Astrocyte (in vitro differentiated cells and primary cell): ENCODE data around the gene TAGLN2. TPM values are rescaled to one million over a fixed set of nuclear protein-coding genes. Genes with fewer than 3 reads are reported as not detected.

Experiments
- DNase-seq: peaks from one replicate; pipeline ENCODE4 v3.0.0-alpha.2; 2010; ENCODE audit warnings: low read depth
- FAIRE-seq: peaks from 2 replicates; lab custom pipeline; 2011; peaks lifted over from hg19 to GRCh38; lab: Jason Lieb, UNC
- H2AFZ ChIP-seq: 2 replicates; pipeline ENCODE4 v1.6.0; 2012; ENCODE audit warnings: low read depth, low read length, inconsistent platforms
- H3K27ac ChIP-seq: 2 replicates; pipeline ENCODE4 v1.5.1; 2011; ENCODE audit warnings: low read depth, low read length, inconsistent platforms
- H3K27me3 ChIP-seq: 2 replicates; pipeline ENCODE4 v1.6.0; 2011; ENCODE audit warnings: low read length, inconsistent platforms; ENCODE audit not compliant: insufficient read depth
- H3K36me3 ChIP-seq: 2 replicates; pipeline ENCODE4 v1.5.1; 2011; ENCODE audit warnings: low read length, inconsistent platforms; ENCODE audit not compliant: insufficient read depth
- H3K4me1 ChIP-seq: 2 replicates; pipeline ENCODE4 v1.5.1; 2011; ENCODE audit warnings: low read length, inconsistent platforms; ENCODE audit not compliant: insufficient read depth
- H3K4me2 ChIP-seq: 2 replicates; pipeline ENCODE4 v1.6.0; 2012; ENCODE audit warnings: low read length, inconsistent platforms
- H3K4me3 ChIP-seq: 2 replicates; pipeline ENCODE4 v1.5.1; 2011; ENCODE audit warnings: low read depth, mild to moderate bottlenecking, low read length, inconsistent platforms; ENCODE audit not compliant: insufficient read depth
- H3K79me2 ChIP-seq: 2 replicates; pipeline ENCODE4 v1.6.0; 2012; ENCODE audit warnings: mild to moderate bottlenecking, low read length, inconsistent platforms; ENCODE audit not compliant: insufficient read depth
- H3K9ac ChIP-seq: 2 replicates; pipeline ENCODE4 v1.6.0; 2012; ENCODE audit warnings: mild to moderate bottlenecking, low read length, inconsistent platforms
- H3K9me3 ChIP-seq: 2 replicates; pipeline ENCODE4 v1.5.1; 2012; ENCODE audit warnings: low read depth, mild to moderate bottlenecking, low read length, inconsistent platforms; ENCODE audit not compliant: insufficient read depth
- H4K20me1 ChIP-seq: 2 replicates; pipeline ENCODE4 v1.6.0; 2012; ENCODE audit warnings: low read length, inconsistent platforms; ENCODE audit not compliant: insufficient read depth
- H3K27ac Mint-ChIP-seq: one replicate; pipeline ENCODE4 v1.8.0; 2021; ENCODE audit warnings: mild to moderate bottlenecking, mixed read lengths; ENCODE audit not compliant: unreplicated experiment
- H3K27me3 Mint-ChIP-seq: one replicate; pipeline ENCODE4 v1.8.0; 2021; ENCODE audit warnings: low read depth, mixed read lengths; ENCODE audit not compliant: unreplicated experiment
- H3K36me3 Mint-ChIP-seq: one replicate; pipeline ENCODE4 v1.8.0; 2021; ENCODE audit warnings: low read depth, mixed read lengths; ENCODE audit not compliant: unreplicated experiment
- H3K4me1 Mint-ChIP-seq: one replicate; pipeline ENCODE4 v1.8.0; 2021; ENCODE audit warnings: low read depth, mixed read lengths; ENCODE audit not compliant: unreplicated experiment
- H3K4me3 Mint-ChIP-seq: one replicate; pipeline ENCODE4 v1.8.0; 2021; ENCODE audit warnings: mild to moderate bottlenecking, moderate library complexity, mixed read lengths; ENCODE audit not compliant: unreplicated experiment
- H3K9me3 Mint-ChIP-seq: one replicate; pipeline ENCODE4 v1.8.0; 2021; ENCODE audit warnings: mild to moderate bottlenecking, mixed read lengths; ENCODE audit not compliant: unreplicated experiment
- EZH2 ChIP-seq: IDR thresholded peaks from 2 replicates; pipeline ENCODE4 v1.6.1; 2012; ENCODE audit warnings: mild to moderate bottlenecking, low read length, inconsistent platforms; ENCODE audit not compliant: insufficient read depth
- total RNA-seq: library from RNA; stranded (reverse); gene quantifications from 2 replicates; pipeline ENCODE4 v1.2.1, GENCODE V29; 2021
- TF ChIP-seq, protein P1 (sequence below): IDR thresholded peaks from 2 replicates; pipeline ENCODE4 v1.5.1; 2011; ENCODE audit warnings: low read depth, mild to moderate bottlenecking, inconsistent platforms, low read length, moderate library complexity; ENCODE audit not compliant: insufficient read depth

The TAGLN2 gene
- total RNA-seq, 1 donor from 2014 or later, result 688 TPM

DNA sequence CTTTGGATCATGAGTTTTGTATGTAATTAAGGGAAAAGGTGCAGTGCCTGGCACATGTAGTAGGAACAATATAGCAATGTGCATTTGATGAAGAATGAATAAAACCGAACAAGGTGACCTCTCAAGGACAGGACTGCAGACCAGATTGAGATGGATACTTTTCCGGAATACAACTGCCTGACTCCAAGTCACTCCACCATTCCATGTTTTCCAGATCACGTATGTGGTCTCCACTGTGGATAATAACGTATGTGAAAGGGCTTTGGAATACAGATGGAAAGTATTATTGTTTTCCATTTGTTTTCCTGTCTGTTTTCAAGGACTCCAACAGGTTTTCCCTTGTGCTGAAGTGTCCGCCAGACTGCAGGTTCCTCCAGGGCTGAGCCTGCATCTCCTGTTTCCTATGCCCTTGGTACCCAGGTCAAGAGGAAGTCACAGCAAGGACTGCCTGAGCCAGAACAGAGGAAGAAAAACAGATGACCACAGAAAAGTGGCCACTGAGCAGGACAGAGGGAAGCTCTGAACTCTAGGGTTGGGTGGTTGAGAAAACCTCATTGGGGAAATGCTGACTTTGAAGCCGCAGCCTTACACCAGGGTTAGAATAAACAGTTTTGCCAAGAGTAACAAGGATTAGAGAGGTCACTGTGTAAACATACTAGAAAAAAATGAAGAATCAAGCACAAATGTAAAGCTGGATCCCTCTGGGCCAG lies 29.3 kb downstream of the TAGLN2 start:
- peaks cover 14% of the 10 kb centered on the region for H3K4me1 ChIP-seq
- no peak for TF ChIP-seq EZH2
- TF ChIP-seq, protein P1, sequence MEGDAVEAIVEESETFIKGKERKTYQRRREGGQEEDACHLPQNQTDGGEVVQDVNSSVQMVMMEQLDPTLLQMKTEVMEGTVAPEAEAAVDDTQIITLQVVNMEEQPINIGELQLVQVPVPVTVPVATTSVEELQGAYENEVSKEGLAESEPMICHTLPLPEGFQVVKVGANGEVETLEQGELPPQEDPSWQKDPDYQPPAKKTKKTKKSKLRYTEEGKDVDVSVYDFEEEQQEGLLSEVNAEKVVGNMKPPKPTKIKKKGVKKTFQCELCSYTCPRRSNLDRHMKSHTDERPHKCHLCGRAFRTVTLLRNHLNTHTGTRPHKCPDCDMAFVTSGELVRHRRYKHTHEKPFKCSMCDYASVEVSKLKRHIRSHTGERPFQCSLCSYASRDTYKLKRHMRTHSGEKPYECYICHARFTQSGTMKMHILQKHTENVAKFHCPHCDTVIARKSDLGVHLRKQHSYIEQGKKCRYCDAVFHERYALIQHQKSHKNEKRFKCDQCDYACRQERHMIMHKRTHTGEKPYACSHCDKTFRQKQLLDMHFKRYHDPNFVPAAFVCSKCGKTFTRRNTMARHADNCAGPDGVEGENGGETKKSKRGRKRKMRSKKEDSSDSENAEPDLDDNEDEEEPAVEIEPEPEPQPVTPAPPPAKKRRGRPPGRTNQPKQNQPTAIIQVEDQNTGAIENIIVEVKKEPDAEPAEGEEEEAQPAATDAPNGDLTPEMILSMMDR, result no peak
- Mint-ChIP-seq H3K4me1 (peaks cover 27% of the 10 kb centered on the region), H3K27ac (no peak overlapping the region), H3K36me3 (no peaks in the 10 kb centered on the region), H3K27me3 (peaks cover 14% of the 10 kb centered on the region), H3K4me3 (no peak overlapping the region), H3K9me3 (no peaks in the 10 kb centered on the region)
- no peaks in the 10 kb centered on the region for H3K9me3 ChIP-seq
- no peak overlapping the region for H3K9ac ChIP-seq
- H2AFZ ChIP-seq, result no peak overlapping the region
- no peaks in the 10 kb centered on the region for H3K27me3 ChIP-seq
- no peaks in the 10 kb centered on the region for H3K36me3 ChIP-seq
- no peak overlapping the region for H3K4me2 ChIP-seq
- no peak overlapping the region for H3K4me3 ChIP-seq
- DNase-seq, result no peak
- H3K27ac ChIP-seq, result no peak overlapping the region
- no peak for FAIRE-seq
- no peaks in the 10 kb centered on the region for H4K20me1 ChIP-seq
- H3K79me2 ChIP-seq, result no peaks in the 10 kb centered on the region

DNA sequence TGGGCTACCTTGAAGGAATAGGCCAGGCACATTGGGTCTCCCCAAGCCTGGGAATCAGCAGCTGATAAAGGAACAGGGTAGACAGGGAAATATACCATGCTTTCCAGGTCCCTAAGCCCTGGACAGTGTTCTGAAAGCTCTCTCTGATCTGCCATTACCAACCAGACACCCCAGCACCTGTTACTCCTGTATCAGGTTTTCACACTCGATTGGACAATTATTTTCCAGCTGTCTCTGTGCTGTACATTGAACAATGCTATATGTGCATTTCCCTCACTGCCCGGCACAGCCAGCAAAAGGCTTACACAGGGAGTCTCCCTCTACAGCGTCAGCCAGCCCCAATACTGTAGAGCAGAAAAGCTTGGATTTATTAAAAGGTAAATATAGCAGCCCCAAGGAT lies 30.0 kb downstream of the TAGLN2 start:
- Mint-ChIP-seq H3K4me1 (peaks cover 24% of the 10 kb centered on the region), H3K9me3 (no peaks in the 10 kb centered on the region), H3K27ac (no peak overlapping the region), H3K27me3 (peaks cover 12% of the 10 kb centered on the region), H3K36me3 (no peaks in the 10 kb centered on the region), H3K4me3 (no peak overlapping the region)
- H3K27me3 ChIP-seq, result no peaks in the 10 kb centered on the region
- DNase-seq, result no peak
- TF ChIP-seq, protein P1, result no peak
- TF ChIP-seq EZH2, result no peak
- H3K4me1 ChIP-seq, result peaks cover 19% of the 10 kb centered on the region
- no peak overlapping the region for H3K27ac ChIP-seq
- H3K4me2 ChIP-seq, result no peak overlapping the region
- H3K9ac ChIP-seq, result no peak overlapping the region
- no peaks in the 10 kb centered on the region for H4K20me1 ChIP-seq
- FAIRE-seq, result no peak
- no peak overlapping the region for H3K4me3 ChIP-seq
- no peak overlapping the region for H2AFZ ChIP-seq
- no peaks in the 10 kb centered on the region for H3K9me3 ChIP-seq
- no peaks in the 10 kb centered on the region for H3K36me3 ChIP-seq
- H3K79me2 ChIP-seq, result no peaks in the 10 kb centered on the region

DNA sequence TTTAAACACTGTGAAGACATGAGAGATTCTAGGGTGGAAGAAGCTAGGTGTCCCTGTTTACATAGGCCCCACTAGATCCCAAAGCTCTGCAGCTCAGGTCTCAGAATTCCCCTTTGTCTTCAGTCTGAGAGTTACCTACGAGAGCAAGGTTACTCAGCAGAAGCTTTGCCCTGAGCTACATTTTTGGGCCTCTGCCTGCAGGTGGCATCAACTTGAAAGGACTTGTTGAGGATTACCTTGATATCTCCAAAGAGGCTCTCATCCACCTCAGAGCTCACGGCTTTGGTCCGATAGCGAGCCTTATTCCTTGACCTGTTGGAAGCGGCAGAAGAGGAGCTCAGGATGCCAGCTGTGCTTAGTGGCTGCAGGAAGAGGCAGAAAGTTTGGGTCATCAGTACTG lies 32.4 kb downstream of the TAGLN2 start:
- FAIRE-seq (no peak), DNase-seq (no peak)
- Mint-ChIP-seq H3K36me3 (no peaks in the 10 kb centered on the region), H3K27me3 (peaks cover 10% of the 10 kb centered on the region), H3K4me1 (peaks cover 32% of the 10 kb centered on the region), H3K27ac (no peak overlapping the region), H3K9me3 (no peaks in the 10 kb centered on the region), H3K4me3 (no peak overlapping the region)
- H2AFZ ChIP-seq, result no peak overlapping the region
- no peaks in the 10 kb centered on the region for H3K27me3 ChIP-seq
- H3K9me3 ChIP-seq, result no peaks in the 10 kb centered on the region
- no peak overlapping the region for H3K9ac ChIP-seq
- H3K79me2 ChIP-seq, result no peaks in the 10 kb centered on the region
- no peaks in the 10 kb centered on the region for H3K36me3 ChIP-seq
- H4K20me1 ChIP-seq, result no peaks in the 10 kb centered on the region
- peaks cover 27% of the 10 kb centered on the region for H3K4me1 ChIP-seq
- no peak overlapping the region for H3K4me3 ChIP-seq
- no peak overlapping the region for H3K27ac ChIP-seq
- no peak for TF ChIP-seq EZH2
- TF ChIP-seq, protein P1, result no peak
- H3K4me2 ChIP-seq, result no peak overlapping the region
